ENCODE results near the gene SSBP2. TPM values are rescaled to one million over a fixed set of nuclear protein-coding genes. Genes with fewer than 3 reads are reported as not detected.
A peak's percentile ranks its signal among the peaks of the same experiment; 100 is the strongest.
"Not testable (repeated sequence)": the region's sequence is repeated elsewhere in the genome, so short reads cannot be mapped to it uniquely, and the experiment has no call there.

SSBP2 gene
- total RNA-seq, 1 donor from 2014 or later: 9.8 TPM

- DNase-seq (ENCODE audit: low read depth, low spot score): no peak
Observed at GRCh38 chr5:81435023-81435422, 315.9 kb downstream of the SSBP2 start.

GRCh38 chr5:81429985-81430384, 320.9 kb downstream of the SSBP2 start:
- no peak for DNase-seq (ENCODE audit: low read depth, low spot score)

- no peak for DNase-seq (ENCODE audit: low read depth, low spot score)
Observed at GRCh38 chr5:81429363-81429762, 321.5 kb downstream of the SSBP2 start.

- DNase-seq (ENCODE audit: low read depth, low spot score): peak; percentile 48
Observed at GRCh38 chr5:81428861-81429260, 322.0 kb downstream of the SSBP2 start.

- DNase-seq (ENCODE audit: low read depth, low spot score): no peak
Observed at GRCh38 chr5:81428446-81428845, 322.5 kb downstream of the SSBP2 start.

GRCh38 chr5:81427566-81427965, 323.3 kb downstream of the SSBP2 start:
- no peak for DNase-seq (ENCODE audit: low read depth, low spot score)

GRCh38 chr5:81426359-81427030, 324.4 kb downstream of the SSBP2 start:
- no peak for DNase-seq (ENCODE audit: low read depth, low spot score)

GRCh38 chr5:81425569-81425968, 325.3 kb downstream of the SSBP2 start:
- no peak for DNase-seq (ENCODE audit: low read depth, low spot score)

GRCh38 chr5:81424728-81425127, 326.2 kb downstream of the SSBP2 start:
- DNase-seq (ENCODE audit: low read depth, low spot score): no peak

- no peak for DNase-seq (ENCODE audit: low read depth, low spot score)
Observed at GRCh38 chr5:81422671-81423070, 328.2 kb downstream of the SSBP2 start.

GRCh38 chr5:81420039-81420667, 330.7 kb downstream of the SSBP2 start:
- peak; percentile 67 for DNase-seq (ENCODE audit: low read depth, low spot score)

GRCh38 chr5:81418606-81419005, 332.3 kb downstream of the SSBP2 start:
- DNase-seq (ENCODE audit: low read depth, low spot score): no peak

GRCh38 chr5:81417052-81417451, 333.8 kb downstream of the SSBP2 start:
- DNase-seq (ENCODE audit: low read depth, low spot score): no peak

GRCh38 chr5:81409896-81410295, 341.0 kb downstream of the SSBP2 start:
- DNase-seq (ENCODE audit: low read depth, low spot score): no peak

GRCh38 chr5:81409361-81409760, 341.5 kb downstream of the SSBP2 start:
- no peak for DNase-seq (ENCODE audit: low read depth, low spot score)

GRCh38 chr5:81408496-81408895, 342.4 kb downstream of the SSBP2 start:
- DNase-seq (ENCODE audit: low read depth, low spot score): no peak

- DNase-seq (ENCODE audit: low read depth, low spot score): not testable (repeated sequence)
Observed at GRCh38 chr5:81407811-81408210, 343.1 kb downstream of the SSBP2 start.

GRCh38 chr5:81405126-81405891, 345.6 kb downstream of the SSBP2 start:
- DNase-seq (ENCODE audit: low read depth, low spot score): no peak

GRCh38 chr5:81402192-81402930, 348.5 kb downstream of the SSBP2 start:
- DNase-seq (ENCODE audit: low read depth, low spot score): no peak

- DNase-seq (ENCODE audit: low read depth, low spot score): no peak
Observed at GRCh38 chr5:81401266-81401665, 349.6 kb downstream of the SSBP2 start.

- DNase-seq (ENCODE audit: low read depth, low spot score): no peak
Observed at GRCh38 chr5:81400375-81400774, 350.5 kb downstream of the SSBP2 start.

- DNase-seq (ENCODE audit: low read depth, low spot score): no peak
Observed at GRCh38 chr5:81398741-81399140, 352.2 kb downstream of the SSBP2 start.
